Vagina (tissue), 2 donors: ENCODE measurements around the gene ARF3. TPM values are rescaled to one million over a fixed set of nuclear protein-coding genes. Genes with fewer than 3 reads are reported as not detected.

ENCODE experiments used
- DNase-seq, 2 donors: peaks; one replicate each; pipeline ENCODE4 v3.0.0-alpha.2; 2017; ENCODE audit errors: extremely low spot score in 2 of 2
- H3K27ac ChIP-seq: fragments of 200-600 bp; sonication (generic); one replicate; pipeline ENCODE4 v1.5.1; 2019
- H3K27me3 ChIP-seq: fragments of 200-600 bp; sonication (generic); one replicate; pipeline ENCODE4 v1.5.1; 2019
- H3K36me3 ChIP-seq, 2 donors: fragments of 200-600 bp; sonication (generic); one replicate each; pipeline ENCODE4 v1.5.1; 2017 to 2019
- H3K4me1 ChIP-seq: fragments of 200-600 bp; sonication (generic); one replicate; pipeline ENCODE4 v1.5.1; 2019
- H3K4me3 ChIP-seq, 2 donors: fragments of 200-600 bp; sonication (generic); 1 replicate in 1 of 2; 2 replicates in 1 of 2; pipeline ENCODE4 v1.5.1; 2016 to 2019
- H3K9me3 ChIP-seq: fragments of 200-600 bp; sonication (generic); one replicate; pipeline ENCODE4 v1.5.1; 2019
- POLR2A ChIP-seq, 2 donors: fragments of 450-650 bp; IDR thresholded peaks; one replicate each; pipeline ENCODE4 v1.6.1; 2017; ENCODE audit warnings: antibody characterized with exemption in 2 of 2, mild to moderate bottlenecking in 2 of 2, moderate library complexity in 2 of 2
- POLR2AphosphoS5 ChIP-seq, 2 donors: sonication (generic); formaldehyde crosslinking; IDR thresholded peaks; one replicate each; pipeline ENCODE4 v1.9.0; 2017; ENCODE audit warnings: antibody characterized with exemption in 2 of 2, mild to moderate bottlenecking in 2 of 2, low read depth in 1 of 2; ENCODE audit not compliant: insufficient read depth in 1 of 2
- intact Hi-C: fragments of 100-400 bp; cut with DNase I; formaldehyde crosslinking; loops from one replicate; pipeline ENCODE4 v1.15.1; 2023
- total RNA-seq: library from RNA; depleted of rRNA; stranded (reverse); fragments of >200 nt; gene quantifications from one replicate; pipeline ENCODE4 v1.2.3, GENCODE V29; 2016
- TF ChIP-seq, protein P1 (sequence below), 3 experiments: fragments of 450-650 bp in 2 of 3; fragments of 200-600 bp in 1 of 3; sonication (generic) in 1 of 3; IDR thresholded peaks; one replicate each; pipeline ENCODE4 v1.5.1; 2017 to 2019; ENCODE audit warnings: antibody characterized with exemption in 3 of 3, mild to moderate bottlenecking in 2 of 3, moderate library complexity in 2 of 3

The ARF3 gene
- total RNA-seq = 56.2 TPM

DNA sequence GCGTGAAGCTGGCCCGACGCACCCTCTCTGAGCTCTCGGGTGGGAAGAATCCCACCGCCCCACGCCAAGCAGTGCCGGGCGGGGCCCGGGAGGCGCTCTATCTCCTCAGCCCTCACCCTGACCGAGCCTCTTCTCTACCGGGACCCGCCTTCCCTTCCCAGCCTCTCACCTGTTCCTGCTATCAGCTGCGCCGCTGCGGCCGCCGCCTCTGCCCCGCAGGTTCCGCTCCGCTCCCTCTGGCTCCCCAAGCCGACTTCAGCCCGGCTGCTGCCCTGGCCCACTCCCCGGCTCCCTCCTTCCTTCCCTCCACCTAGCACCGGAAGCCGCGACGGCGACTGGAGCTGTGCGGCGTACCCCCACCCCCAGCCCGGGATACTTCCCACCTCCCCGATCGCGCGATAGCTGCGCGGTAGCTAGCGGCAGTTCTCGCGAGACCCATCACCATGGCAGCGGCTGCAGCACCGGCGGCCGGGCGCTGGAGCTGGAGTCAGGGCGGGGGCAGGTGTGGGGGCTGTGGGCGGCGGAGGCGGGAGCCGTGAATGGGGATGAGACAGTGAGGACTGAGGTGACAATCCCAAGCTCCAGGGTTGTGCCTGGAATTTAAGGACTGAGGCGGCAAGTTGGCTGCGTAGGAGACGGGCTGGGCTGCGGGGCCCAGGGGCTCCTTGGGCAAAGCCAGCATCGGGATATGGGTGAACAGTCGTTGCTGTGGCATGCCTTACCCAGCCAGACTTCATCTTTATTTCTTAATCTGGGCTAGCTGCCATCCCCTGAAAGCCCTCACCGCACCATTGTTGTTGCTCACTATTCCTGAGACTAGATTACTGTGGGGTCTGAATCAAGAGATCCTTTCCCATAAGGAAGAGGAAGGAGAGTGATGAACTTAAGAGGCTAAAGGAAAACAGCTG, at the start of gene ARF3:
ARF3 (minus strand) TSS at position 347 of the 908 bp plus-strand sequence. CDS start 16,392 bp downstream, outside the sequence.
- no peaks in the 10 kb centered on the region for H3K9me3 ChIP-seq
- H3K27me3 ChIP-seq = no peaks in the 10 kb centered on the region
- peaks cover 25% of the 10 kb centered on the region for H3K4me1 ChIP-seq
- TF ChIP-seq POLR2A (IDR thresholded peaks at IDR 0.05) = peak in 1 of 2 donors; percentile 56
- TF ChIP-seq, protein P1, sequence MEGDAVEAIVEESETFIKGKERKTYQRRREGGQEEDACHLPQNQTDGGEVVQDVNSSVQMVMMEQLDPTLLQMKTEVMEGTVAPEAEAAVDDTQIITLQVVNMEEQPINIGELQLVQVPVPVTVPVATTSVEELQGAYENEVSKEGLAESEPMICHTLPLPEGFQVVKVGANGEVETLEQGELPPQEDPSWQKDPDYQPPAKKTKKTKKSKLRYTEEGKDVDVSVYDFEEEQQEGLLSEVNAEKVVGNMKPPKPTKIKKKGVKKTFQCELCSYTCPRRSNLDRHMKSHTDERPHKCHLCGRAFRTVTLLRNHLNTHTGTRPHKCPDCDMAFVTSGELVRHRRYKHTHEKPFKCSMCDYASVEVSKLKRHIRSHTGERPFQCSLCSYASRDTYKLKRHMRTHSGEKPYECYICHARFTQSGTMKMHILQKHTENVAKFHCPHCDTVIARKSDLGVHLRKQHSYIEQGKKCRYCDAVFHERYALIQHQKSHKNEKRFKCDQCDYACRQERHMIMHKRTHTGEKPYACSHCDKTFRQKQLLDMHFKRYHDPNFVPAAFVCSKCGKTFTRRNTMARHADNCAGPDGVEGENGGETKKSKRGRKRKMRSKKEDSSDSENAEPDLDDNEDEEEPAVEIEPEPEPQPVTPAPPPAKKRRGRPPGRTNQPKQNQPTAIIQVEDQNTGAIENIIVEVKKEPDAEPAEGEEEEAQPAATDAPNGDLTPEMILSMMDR (IDR thresholded peaks at IDR 0.05) = no peak
- peak; percentile 47 to 83 for TF ChIP-seq POLR2AphosphoS5 (IDR thresholded peaks at IDR 0.05; ENCODE audit: insufficient read depth in 1 of 2, low read depth in 1 of 2)
- no peak for DNase-seq
- intact Hi-C loops = no loop called here
- peaks cover 0 to 5% of the 10 kb centered on the region in 2 donors for H3K36me3 ChIP-seq
- peak within 1 kb of the TSS; percentile 90 to 94 for H3K4me3 ChIP-seq
- H3K27ac ChIP-seq = peak within 1 kb of the TSS; percentile 83

DNA sequence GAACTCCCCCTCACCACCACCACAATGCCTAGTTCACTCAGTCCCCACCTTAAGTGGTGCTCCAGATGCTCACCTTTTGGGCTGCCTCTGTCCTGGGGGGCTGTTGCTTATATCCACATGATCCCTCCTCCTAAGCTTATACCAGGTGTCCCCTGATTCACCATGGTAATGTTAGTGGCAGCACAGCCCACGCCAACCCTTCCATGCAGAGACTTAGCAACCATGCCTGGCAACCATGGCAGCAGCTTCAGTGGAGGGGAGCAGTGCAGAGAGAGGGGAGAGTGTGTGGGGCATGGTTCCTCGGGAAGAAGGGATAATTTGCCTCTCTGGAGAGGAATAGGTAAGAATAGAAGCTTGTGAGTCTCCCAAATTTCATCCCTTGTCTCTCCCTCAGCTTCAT, 43.1 kb upstream of the ARF3 start:
- Histone ChIP-seq H3K27me3 (peaks cover 2% of the 10 kb centered on the region), H3K4me1 (peaks cover 45% of the 10 kb centered on the region), H3K9me3 (no peaks in the 10 kb centered on the region), H3K27ac (no peak overlapping the region), H3K4me3 (no peak overlapping the region), H3K36me3 (peaks cover 4 to 43% of the 10 kb centered on the region in 2 donors)
- DNase-seq = no peak
- intact Hi-C loops = no loop called here
- TF ChIP-seq POLR2AphosphoS5 (IDR thresholded peaks at IDR 0.05; ENCODE audit: insufficient read depth in 1 of 2, low read depth in 1 of 2) = no peak
- no peak for TF ChIP-seq POLR2A (IDR thresholded peaks at IDR 0.05)
- TF ChIP-seq, protein P1 (IDR thresholded peaks at IDR 0.05) = no peak

DNA sequence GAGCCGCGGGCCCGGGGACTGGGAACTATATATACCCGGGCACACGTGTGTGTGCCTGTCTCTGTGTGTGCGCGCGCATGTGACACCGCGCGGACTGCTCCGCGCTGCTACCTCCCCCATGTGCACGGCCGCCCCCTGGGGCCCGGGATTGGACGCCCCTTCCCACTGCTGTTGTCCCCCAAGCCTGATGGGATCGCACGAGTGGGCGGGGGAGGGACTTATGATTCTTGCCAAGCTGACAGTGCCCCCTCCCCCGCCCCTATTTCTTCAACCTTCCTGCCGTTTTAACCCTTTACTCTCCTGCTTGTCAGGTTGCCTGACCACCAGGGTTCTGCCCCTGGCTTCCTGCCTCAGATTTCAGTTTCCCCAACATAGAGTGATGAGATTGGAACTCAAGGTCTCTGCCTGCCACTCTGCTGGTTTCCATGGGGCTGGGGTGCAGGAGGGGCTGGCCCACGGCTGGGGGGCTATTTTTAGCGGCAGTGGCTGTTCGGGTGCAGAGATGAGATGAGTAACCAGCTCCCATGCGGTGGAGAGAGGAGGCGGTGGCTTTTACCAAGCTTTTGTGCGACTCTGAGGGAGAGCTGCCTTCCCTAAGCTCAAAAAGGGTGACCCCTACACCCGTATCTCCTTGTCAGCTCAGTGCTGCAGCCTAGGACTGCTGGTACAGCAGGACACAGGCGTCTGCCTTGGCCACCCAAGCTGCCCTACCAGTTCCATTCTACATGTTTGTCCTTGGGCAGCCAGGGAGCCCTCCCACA, 42.3 kb upstream of the ARF3 start, which contains the start of gene DDN:
DDN (minus strand) TSS at position 5 of the 761 bp plus-strand sequence. CDS start 88 bp downstream, outside the sequence.
- Histone ChIP-seq H3K4me3 (peak within 1 kb of the TSS; percentile 45 to 53), H3K9me3 (no peaks in the 10 kb centered on the region), H3K27me3 (peaks cover 7% of the 10 kb centered on the region), H3K4me1 (peaks cover 52% of the 10 kb centered on the region), H3K36me3 (peaks cover 0 to 36% of the 10 kb centered on the region in 2 donors), H3K27ac (no peak within 1 kb of the TSS)
- TF ChIP-seq POLR2A (IDR thresholded peaks at IDR 0.05) (no peak), POLR2AphosphoS5 (IDR thresholded peaks at IDR 0.05; ENCODE audit: insufficient read depth in 1 of 2, low read depth in 1 of 2) (no peak)
- TF ChIP-seq, protein P1 (IDR thresholded peaks at IDR 0.05) = no peak
- intact Hi-C loops = no loop called here
- no peak for DNase-seq

DNA sequence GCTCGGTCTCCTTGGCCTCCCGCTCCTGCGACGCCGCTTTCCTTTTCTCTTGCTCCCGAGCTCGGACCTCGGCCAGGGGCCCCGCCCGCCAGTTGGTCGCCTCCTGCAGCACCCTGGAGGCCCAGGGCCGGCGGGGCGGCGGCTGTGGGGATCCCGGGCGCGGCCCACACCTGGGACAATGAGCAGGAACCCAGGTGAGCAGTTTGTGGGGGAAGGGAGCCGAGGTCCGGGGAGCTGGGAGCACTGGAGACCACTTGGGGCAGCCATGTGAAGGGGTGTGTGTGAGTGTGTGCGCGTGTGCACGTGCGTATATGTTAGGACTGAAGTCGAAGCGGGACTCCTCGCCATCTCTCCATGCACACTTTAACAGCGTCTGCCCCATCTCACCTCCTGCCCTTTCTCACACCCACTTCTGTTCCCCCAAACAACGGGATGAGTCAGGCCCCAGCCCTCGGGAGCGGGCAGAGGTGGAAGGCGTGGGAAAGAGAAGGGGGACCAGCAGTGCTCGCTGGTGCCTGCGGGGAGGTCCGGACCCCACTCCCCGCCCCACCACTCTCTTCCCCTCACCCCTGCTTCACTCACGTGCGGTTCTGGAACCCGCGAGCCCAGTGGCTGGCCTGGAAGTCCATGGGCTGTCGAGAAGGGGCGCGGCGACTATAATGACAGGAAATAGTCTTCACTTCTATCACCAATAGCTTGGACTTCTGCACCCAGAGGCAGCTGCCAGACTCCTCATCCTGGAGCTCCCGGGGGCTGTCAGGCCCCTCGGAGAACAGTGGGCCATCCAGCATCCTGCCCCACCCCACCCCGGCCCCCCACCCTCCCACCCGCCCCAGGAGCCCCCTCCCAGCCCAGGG, 41.4 kb upstream of the ARF3 start:
- DNase-seq = no peak
- H3K4me1 ChIP-seq = peaks cover 52% of the 10 kb centered on the region
- intact Hi-C loops = no loop called here
- TF ChIP-seq, protein P1 (IDR thresholded peaks at IDR 0.05) = no peak
- TF ChIP-seq POLR2AphosphoS5 (IDR thresholded peaks at IDR 0.05; ENCODE audit: insufficient read depth in 1 of 2, low read depth in 1 of 2) (no peak), POLR2A (IDR thresholded peaks at IDR 0.05) (no peak)
- H3K9me3 ChIP-seq = no peaks in the 10 kb centered on the region
- peaks cover 0 to 27% of the 10 kb centered on the region in 2 donors for H3K36me3 ChIP-seq
- peaks cover 7% of the 10 kb centered on the region for H3K27me3 ChIP-seq
- H3K4me3 ChIP-seq = peak overlapping the region; percentile 45 to 53
- no peak overlapping the region for H3K27ac ChIP-seq
